ENCODE measurements around the gene AFF3. TPM values are rescaled to one million over a fixed set of nuclear protein-coding genes. Genes with fewer than 3 reads are reported as not detected.

The AFF3 gene
- total and polyA plus RNA-seq, 2 experiments from 2014 or later = 7.3 to 7.8 TPM

- H3K36me3 ChIP-seq (replicated peaks; ENCODE audit: insufficient read depth, low read depth) = no peaks in the 10 kb centered on the region
- DNase-seq (ENCODE audit: low spot score) = no peak
- no peaks in the 10 kb centered on the region for H3K9me3 ChIP-seq (ENCODE audit: low read depth)
- no peak for TF ChIP-seq EZH2phosphoT487 (IDR thresholded peaks at IDR 0.05; ENCODE audit: low read depth, severe bottlenecking, unreplicated experiment)
- 69% methylated on average over 20 of the region's 20 CpGs for WGBS (ENCODE audit: low lambda C conversion rate, missing lambda C conversion rate)
- no peaks in the 10 kb centered on the region for H3K4me1 ChIP-seq (ENCODE audit: insufficient read depth)
- no peaks in the 10 kb centered on the region for H4K20me1 ChIP-seq (ENCODE audit: insufficient read depth, poor library complexity, severe bottlenecking)
- no peaks in the 10 kb centered on the region for H3K27me3 ChIP-seq
- H3K9me2 ChIP-seq (replicated peaks; ENCODE audit: insufficient read depth) = no peaks in the 10 kb centered on the region
- H2AFZ ChIP-seq = no peak overlapping the region
- H3K4me2 ChIP-seq = no peak overlapping the region
- H3K79me2 ChIP-seq = no peaks in the 10 kb centered on the region
- H3K4me3 ChIP-seq = no peak overlapping the region
- H3K27ac ChIP-seq = no peak overlapping the region
These were observed 541.3 kb downstream of the AFF3 start for GRCh38 chr2:99600981-99601651.

GRCh38 chr2:99598441-99598840, 543.9 kb downstream of the AFF3 start:
- WGBS (ENCODE audit: low lambda C conversion rate, missing lambda C conversion rate) = 94% methylated on average over 9 of the region's 9 CpGs
- no peak for TF ChIP-seq CTCF (IDR thresholded peaks at IDR 0.05; ENCODE audit: poor library complexity)
- no peak for TF ChIP-seq EZH2phosphoT487 (IDR thresholded peaks at IDR 0.05; ENCODE audit: low read depth, severe bottlenecking, unreplicated experiment)
- no peak for TF ChIP-seq EZH2 (IDR thresholded peaks at IDR 0.05; ENCODE audit: borderline replicate concordance)
- Histone ChIP-seq H3K36me3 (replicated peaks; ENCODE audit: insufficient read depth, low read depth) (no peaks in the 10 kb centered on the region), H3K27me3 (no peaks in the 10 kb centered on the region), H3K4me3 (no peak overlapping the region), H3K4me2 (no peak overlapping the region), H3K27ac (no peak overlapping the region), H4K20me1 (ENCODE audit: insufficient read depth, poor library complexity, severe bottlenecking) (no peaks in the 10 kb centered on the region), H3K4me1 (ENCODE audit: insufficient read depth) (no peaks in the 10 kb centered on the region), H3K9me2 (replicated peaks; ENCODE audit: insufficient read depth) (no peaks in the 10 kb centered on the region), H2AFZ (no peak overlapping the region), H3K9me3 (ENCODE audit: low read depth) (no peaks in the 10 kb centered on the region), H3K79me2 (no peaks in the 10 kb centered on the region)
- DNase-seq (ENCODE audit: low spot score) = no peak

GRCh38 chr2:99597616-99598015, 544.8 kb downstream of the AFF3 start:
- H3K9me3 ChIP-seq (ENCODE audit: low read depth) = no peaks in the 10 kb centered on the region
- no peak for DNase-seq (ENCODE audit: low spot score)
- no peaks in the 10 kb centered on the region for H3K27me3 ChIP-seq
- no peaks in the 10 kb centered on the region for H4K20me1 ChIP-seq (ENCODE audit: insufficient read depth, poor library complexity, severe bottlenecking)
- H3K27ac ChIP-seq = no peak overlapping the region
- no peaks in the 10 kb centered on the region for H3K79me2 ChIP-seq
- no peaks in the 10 kb centered on the region for H3K36me3 ChIP-seq (replicated peaks; ENCODE audit: insufficient read depth, low read depth)
- H3K4me1 ChIP-seq (ENCODE audit: insufficient read depth) = no peaks in the 10 kb centered on the region
- H3K4me2 ChIP-seq = no peak overlapping the region
- H3K9me2 ChIP-seq (replicated peaks; ENCODE audit: insufficient read depth) = no peaks in the 10 kb centered on the region
- WGBS (ENCODE audit: low lambda C conversion rate, missing lambda C conversion rate) = 71% methylated on average over 9 of the region's 9 CpGs
- H2AFZ ChIP-seq = no peak overlapping the region
- TF ChIP-seq EZH2 (IDR thresholded peaks at IDR 0.05; ENCODE audit: borderline replicate concordance) (no peak), EZH2phosphoT487 (IDR thresholded peaks at IDR 0.05; ENCODE audit: low read depth, severe bottlenecking, unreplicated experiment) (no peak), CTCF (IDR thresholded peaks at IDR 0.05; ENCODE audit: poor library complexity) (no peak)
- no peak overlapping the region for H3K4me3 ChIP-seq

GRCh38 chr2:99595373-99595772, 547.0 kb downstream of the AFF3 start:
- Histone ChIP-seq H3K9me3 (ENCODE audit: low read depth) (no peaks in the 10 kb centered on the region), H3K4me3 (no peak overlapping the region), H3K4me2 (no peak overlapping the region), H2AFZ (no peak overlapping the region), H3K27ac (no peak overlapping the region), H3K9me2 (replicated peaks; ENCODE audit: insufficient read depth) (no peaks in the 10 kb centered on the region), H4K20me1 (ENCODE audit: insufficient read depth, poor library complexity, severe bottlenecking) (no peaks in the 10 kb centered on the region), H3K27me3 (no peaks in the 10 kb centered on the region), H3K79me2 (no peaks in the 10 kb centered on the region), H3K4me1 (ENCODE audit: insufficient read depth) (no peaks in the 10 kb centered on the region), H3K36me3 (replicated peaks; ENCODE audit: insufficient read depth, low read depth) (no peaks in the 10 kb centered on the region)
- TF ChIP-seq CTCF (IDR thresholded peaks at IDR 0.05; ENCODE audit: poor library complexity) (no peak), EZH2 (IDR thresholded peaks at IDR 0.05; ENCODE audit: borderline replicate concordance) (no peak), EZH2phosphoT487 (IDR thresholded peaks at IDR 0.05; ENCODE audit: low read depth, severe bottlenecking, unreplicated experiment) (no peak)
- 94% methylated on average over 3 of the region's 3 CpGs for WGBS (ENCODE audit: low lambda C conversion rate, missing lambda C conversion rate)
- no peak for DNase-seq (ENCODE audit: low spot score)

Measured in hepatocyte (in vitro differentiated cells).